Neural crest cell (in vitro differentiated cells): Measurements from ENCODE around the gene HEG1. TPM values are rescaled to one million over a fixed set of nuclear protein-coding genes. Genes with fewer than 3 reads are reported as not detected.

Source experiments
- DNase-seq: peaks from one replicate; pipeline ENCODE4 v3.0.0; 2021; ENCODE audit warnings: low read depth, mixed read lengths, low spot score
- H3K27ac Mint-ChIP-seq: one replicate; pipeline ENCODE4 v1.8.0; 2021; ENCODE audit warnings: mild to moderate bottlenecking, mixed read lengths; ENCODE audit not compliant: unreplicated experiment
- H3K27me3 Mint-ChIP-seq: 2 replicates; pipeline ENCODE4 v1.8.0; 2021; ENCODE audit warnings: low read depth, mild to moderate bottlenecking, mixed read lengths
- H3K36me3 Mint-ChIP-seq: 2 replicates; pipeline ENCODE4 v1.8.0; 2021; ENCODE audit warnings: low read depth, mild to moderate bottlenecking, mixed read lengths
- H3K4me1 Mint-ChIP-seq: 2 replicates; pipeline ENCODE4 v1.8.0; 2021; ENCODE audit warnings: mixed read lengths
- H3K4me3 Mint-ChIP-seq: one replicate; pipeline ENCODE4 v1.8.0; 2021; ENCODE audit warnings: mild to moderate bottlenecking, mixed read lengths
- H3K9me3 Mint-ChIP-seq: 2 replicates; pipeline ENCODE4 v1.8.0; 2021; ENCODE audit warnings: mixed read lengths
- total RNA-seq: library from RNA; stranded (reverse); gene quantifications from 2 replicates; pipeline ENCODE4 v1.2.1, GENCODE V29; 2021
- TF ChIP-seq, protein P1 (sequence below): fragments of 200-600 bp; sonication (generic); conservative IDR thresholded peaks from 2 replicates; pipeline ENCODE4 v1.5.0; 2021; ENCODE audit warnings: antibody characterized with exemption, mild to moderate bottlenecking

Gene HEG1
- total RNA-seq, 1 donor from 2014 or later: 32.0 TPM

DNA sequence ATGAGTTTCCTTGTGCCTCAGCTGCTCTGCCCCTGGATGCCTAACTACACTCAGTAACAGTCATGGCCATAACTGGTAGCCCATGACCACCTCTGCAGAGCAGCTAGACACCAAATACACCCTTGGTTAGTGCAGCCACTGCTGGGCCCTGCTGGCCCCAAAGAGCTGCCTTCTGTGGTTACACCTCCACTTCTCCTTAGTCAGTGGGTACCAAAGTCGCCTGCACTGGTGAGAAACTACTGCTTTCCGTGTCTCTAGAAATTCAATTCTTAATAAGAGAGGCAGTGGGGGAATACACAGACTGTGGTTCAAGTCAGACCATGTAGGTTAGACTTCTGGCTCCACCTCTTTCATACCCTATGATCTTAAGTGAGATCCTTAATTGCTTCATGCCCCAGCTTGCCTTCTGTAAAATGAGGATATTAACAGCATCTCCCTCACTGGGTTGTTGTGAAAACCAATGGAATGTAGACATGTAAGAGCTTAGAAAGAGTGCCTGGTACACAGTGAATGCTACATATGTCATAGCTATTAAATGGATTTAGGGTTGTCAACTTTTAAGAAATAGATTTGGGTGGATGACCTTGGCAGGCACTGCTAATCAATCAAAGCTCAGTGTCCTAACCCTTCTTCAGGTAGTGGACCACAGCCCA, 18.2 kb downstream of the HEG1 start:
- Mint-ChIP-seq H3K9me3 (peaks cover 8% of the 10 kb centered on the region), H3K36me3 (peaks cover 15% of the 10 kb centered on the region), H3K27ac (no peak overlapping the region), H3K27me3 (peaks cover 7% of the 10 kb centered on the region), H3K4me3 (no peak overlapping the region), H3K4me1 (peaks cover 41% of the 10 kb centered on the region)
- TF ChIP-seq, protein P1, sequence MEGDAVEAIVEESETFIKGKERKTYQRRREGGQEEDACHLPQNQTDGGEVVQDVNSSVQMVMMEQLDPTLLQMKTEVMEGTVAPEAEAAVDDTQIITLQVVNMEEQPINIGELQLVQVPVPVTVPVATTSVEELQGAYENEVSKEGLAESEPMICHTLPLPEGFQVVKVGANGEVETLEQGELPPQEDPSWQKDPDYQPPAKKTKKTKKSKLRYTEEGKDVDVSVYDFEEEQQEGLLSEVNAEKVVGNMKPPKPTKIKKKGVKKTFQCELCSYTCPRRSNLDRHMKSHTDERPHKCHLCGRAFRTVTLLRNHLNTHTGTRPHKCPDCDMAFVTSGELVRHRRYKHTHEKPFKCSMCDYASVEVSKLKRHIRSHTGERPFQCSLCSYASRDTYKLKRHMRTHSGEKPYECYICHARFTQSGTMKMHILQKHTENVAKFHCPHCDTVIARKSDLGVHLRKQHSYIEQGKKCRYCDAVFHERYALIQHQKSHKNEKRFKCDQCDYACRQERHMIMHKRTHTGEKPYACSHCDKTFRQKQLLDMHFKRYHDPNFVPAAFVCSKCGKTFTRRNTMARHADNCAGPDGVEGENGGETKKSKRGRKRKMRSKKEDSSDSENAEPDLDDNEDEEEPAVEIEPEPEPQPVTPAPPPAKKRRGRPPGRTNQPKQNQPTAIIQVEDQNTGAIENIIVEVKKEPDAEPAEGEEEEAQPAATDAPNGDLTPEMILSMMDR: no peak
- DNase-seq: no peak

DNA sequence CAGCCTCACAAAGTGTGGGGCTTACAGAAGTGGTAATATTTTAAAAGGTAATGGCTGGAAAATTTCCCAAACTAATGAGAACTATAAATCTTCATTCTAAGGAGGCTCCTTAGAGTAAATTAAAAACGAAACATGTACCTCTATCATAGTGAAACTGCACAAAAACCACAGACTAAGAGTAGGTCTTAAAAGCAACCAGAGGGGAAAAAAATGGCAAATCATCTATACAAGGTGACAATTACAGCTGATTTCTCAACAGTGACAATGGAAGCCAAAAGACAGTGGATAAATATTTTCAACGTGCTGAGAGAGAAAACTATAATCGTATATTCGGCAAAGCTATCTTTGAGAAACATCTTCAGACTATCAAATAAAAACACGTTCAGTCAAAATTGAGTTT, 20.6 kb downstream of the HEG1 start:
- H3K4me3 Mint-ChIP-seq: no peak overlapping the region
- TF ChIP-seq, protein P1: no peak

DNA sequence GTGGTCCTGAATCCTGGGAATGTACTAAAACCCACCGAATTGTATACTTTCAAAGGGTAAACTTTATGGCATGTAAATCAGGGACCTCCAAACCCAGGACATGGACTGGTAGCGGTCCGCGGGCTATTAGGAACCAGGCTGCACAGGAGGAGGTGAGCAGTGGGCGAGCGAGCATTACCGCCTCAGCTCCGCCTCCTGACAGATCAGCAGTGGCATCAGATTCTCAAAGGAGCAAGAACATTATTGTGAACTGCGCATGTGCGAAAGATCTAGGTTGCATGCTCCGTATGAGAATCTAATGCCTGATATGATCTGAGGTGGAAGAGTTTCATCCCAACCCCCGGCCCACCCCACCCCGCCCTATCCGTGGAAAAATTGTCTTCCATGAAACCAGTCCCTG, 22.2 kb downstream of the HEG1 start:
- TF ChIP-seq, protein P1: no peak
- Mint-ChIP-seq H3K36me3 (peaks cover 22% of the 10 kb centered on the region), H3K4me3 (no peak overlapping the region), H3K9me3 (peaks cover 12% of the 10 kb centered on the region), H3K27ac (no peak overlapping the region), H3K4me1 (peaks cover 26% of the 10 kb centered on the region), H3K27me3 (peaks cover 2% of the 10 kb centered on the region)
- DNase-seq: no peak

More for the DNA sequence above, 20.6 kb downstream of the HEG1 start:
- Mint-ChIP-seq H3K27ac (no peak overlapping the region), H3K9me3 (peaks cover 12% of the 10 kb centered on the region), H3K4me1 (peaks cover 42% of the 10 kb centered on the region), H3K36me3 (peaks cover 18% of the 10 kb centered on the region), H3K27me3 (peaks cover 7% of the 10 kb centered on the region)
- no peak for DNase-seq

DNA sequence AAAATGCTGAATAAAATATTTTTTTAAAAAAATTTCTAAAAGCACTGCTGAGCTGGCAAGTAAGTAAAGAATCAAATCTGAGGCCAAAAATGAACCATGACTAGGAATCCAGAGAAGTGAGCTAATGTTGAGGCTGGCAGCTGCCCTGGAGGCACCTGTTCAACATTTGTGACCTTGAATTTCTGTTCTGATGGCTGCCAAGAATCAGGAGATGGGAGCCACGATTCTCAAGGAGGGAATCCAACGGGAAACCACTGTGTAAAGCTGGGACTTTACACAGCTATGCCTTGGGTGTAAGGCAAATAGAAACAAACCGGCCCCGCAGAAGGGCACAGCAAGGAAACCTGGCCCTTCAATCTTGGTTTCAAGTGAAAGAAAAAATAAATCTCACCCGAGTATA, 22.7 kb downstream of the HEG1 start:
- Mint-ChIP-seq H3K27ac (peak overlapping the region; percentile 72), H3K4me1 (peaks cover 23% of the 10 kb centered on the region), H3K36me3 (peaks cover 26% of the 10 kb centered on the region), H3K27me3 (peaks cover 2% of the 10 kb centered on the region), H3K9me3 (peaks cover 12% of the 10 kb centered on the region), H3K4me3 (no peak overlapping the region)
- TF ChIP-seq, protein P1: no peak
- DNase-seq: no peak

DNA sequence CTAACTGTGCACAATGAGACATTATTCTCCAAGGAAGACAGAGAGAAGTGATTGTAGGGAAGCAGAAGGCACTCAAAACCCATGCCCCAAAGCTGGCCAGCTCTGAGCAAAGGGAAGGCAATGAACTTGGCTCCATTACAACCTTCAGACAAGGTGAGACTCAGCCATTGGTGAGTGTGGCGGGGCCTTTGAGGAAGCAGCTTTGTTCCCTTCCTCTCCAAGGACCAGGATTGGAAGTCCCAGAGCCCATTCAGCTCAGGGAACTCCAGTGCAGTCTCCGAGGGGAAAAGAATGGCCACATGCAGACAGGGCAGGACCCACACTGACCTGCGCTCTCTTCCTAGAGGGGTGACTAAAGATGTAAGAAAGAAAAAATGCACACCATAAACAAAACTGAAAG, 23.1 kb downstream of the HEG1 start:
- TF ChIP-seq, protein P1: no peak
- Mint-ChIP-seq H3K9me3 (peaks cover 12% of the 10 kb centered on the region), H3K4me3 (peak overlapping the region; percentile 41), H3K27me3 (peaks cover 2% of the 10 kb centered on the region), H3K36me3 (peaks cover 27% of the 10 kb centered on the region), H3K27ac (peak overlapping the region; percentile 5), H3K4me1 (peaks cover 23% of the 10 kb centered on the region)
- no peak for DNase-seq
